IMR-90 (cell line): ENCODE results near the gene ACOX1. TPM values are rescaled to one million over a fixed set of nuclear protein-coding genes. Genes with fewer than 3 reads are reported as not detected.

Experiments
- ATAC-seq: fragments of 200-7000 bp; cut with Tn5 transposase; 2 replicates; pipeline ENCODE4 v1.9.1; 2020; ENCODE audit warnings: low read depth, mild to moderate bottlenecking, moderate library complexity
- BruUV-seq: library from RNA; stranded (reverse); fragments of 400-500 nt; replicated peaks from 2 replicates; lab custom pipeline; 2021; lab: Mats Ljungman, UMichigan
- CTCF ChIA-PET: fragments of 300-600 bp; formaldehyde crosslinking; extraction: SDS; loops from one replicate; lab custom pipeline; 2021; ENCODE audit warnings: antibody characterized with exemption; lab: Yijun Ruan, JAX
- POLR2A ChIA-PET: fragments of 300-600 bp; sonication (Branson Sonifier 250); formaldehyde crosslinking; loops from one replicate; lab custom pipeline; 2022; ENCODE audit warnings: antibody characterized with exemption; ENCODE audit not compliant: unreplicated experiment; lab: Charles Lee
- DNase-seq: peaks from one replicate; pipeline ENCODE4 v3.0.0; 2013
- H2AFZ ChIP-seq: replicated peaks from 2 replicates; pipeline ENCODE3; 2013; ENCODE audit warnings: low read length, mild to moderate bottlenecking; ENCODE audit not compliant: poor library complexity
- H2AK5ac ChIP-seq: 2 replicates; pipeline ENCODE4 v1.6.1; 2013; ENCODE audit warnings: low read depth, low read length, inconsistent platforms
- H2AK9ac ChIP-seq: replicated peaks from 2 replicates; pipeline ENCODE3; 2013; ENCODE audit warnings: mild to moderate bottlenecking, low read depth, low read length, moderate library complexity; ENCODE audit not compliant: poor library complexity
- H2BK120ac ChIP-seq: 2 replicates; pipeline ENCODE4 v1.6.1; 2013; ENCODE audit warnings: low read depth, low read length, inconsistent platforms
- H2BK15ac ChIP-seq: 3 replicates; pipeline ENCODE4 v1.6.1; 2013; ENCODE audit warnings: low read depth, low read length, inconsistent platforms
- H2BK20ac ChIP-seq: 2 replicates; pipeline ENCODE4 v1.6.1; 2013; ENCODE audit warnings: low read depth, mild to moderate bottlenecking, inconsistent platforms, low read length, moderate library complexity
- H2BK5ac ChIP-seq: 2 replicates; pipeline ENCODE4 v1.6.1; 2013; ENCODE audit warnings: mild to moderate bottlenecking, low read depth, low read length, inconsistent platforms; ENCODE audit not compliant: poor library complexity, severe bottlenecking
- H3K14ac ChIP-seq: replicated peaks from 2 replicates; pipeline ENCODE4 v1.6.1; 2013; ENCODE audit warnings: low read depth, low read length, inconsistent platforms
- H3K18ac ChIP-seq: 2 replicates; pipeline ENCODE4 v1.6.1; 2013; ENCODE audit warnings: low read depth, low read length, control low read depth
- H3K23ac ChIP-seq: 2 replicates; pipeline ENCODE4 v1.6.1; 2013; ENCODE audit warnings: low read depth, low read length, inconsistent platforms
- H3K27ac ChIP-seq: 2 replicates; pipeline ENCODE4 v1.5.1; 2013; ENCODE audit warnings: mild to moderate bottlenecking, control low read depth, low read length; ENCODE audit not compliant: insufficient read depth
- H3K27me3 ChIP-seq: 2 replicates; pipeline ENCODE4 v1.6.1; 2013; ENCODE audit warnings: low read length; ENCODE audit not compliant: control insufficient read depth, insufficient read depth
- H3K36me3 ChIP-seq: 2 replicates; pipeline ENCODE4 v1.6.1; 2013; ENCODE audit warnings: low read length, mixed read lengths; ENCODE audit not compliant: control insufficient read depth, insufficient read depth
- H3K4ac ChIP-seq: 2 replicates; pipeline ENCODE4 v1.6.1; 2013; ENCODE audit warnings: low read depth, low read length, inconsistent platforms
- H3K4me1 ChIP-seq: 2 replicates; pipeline ENCODE4 v1.6.1; 2013; ENCODE audit warnings: low read length, mixed read lengths; ENCODE audit not compliant: control insufficient read depth, insufficient read depth
- H3K4me2 ChIP-seq: 2 replicates; pipeline ENCODE4 v1.6.1; 2013; ENCODE audit warnings: low read depth, mild to moderate bottlenecking, control low read depth, low read length, moderate library complexity
- H3K4me3 ChIP-seq: 2 replicates; pipeline ENCODE4 v1.5.1; 2013; ENCODE audit warnings: low read depth, mild to moderate bottlenecking, control low read depth, low read length, moderate library complexity; ENCODE audit not compliant: insufficient read depth
- H3K56ac ChIP-seq: 2 replicates; pipeline ENCODE4 v1.6.1; 2013; ENCODE audit warnings: low read length, inconsistent platforms; ENCODE audit not compliant: insufficient read depth; ENCODE audit errors: extremely low read depth
- H3K79me1 ChIP-seq, 2 experiments: 2 replicates each; pipeline ENCODE4 v1.6.1; 2013; ENCODE audit warnings: low read length in 2 of 2, inconsistent platforms in 1 of 2, low read depth in 1 of 2
- H3K9ac ChIP-seq: 2 replicates; pipeline ENCODE4 v1.6.1; 2013; ENCODE audit warnings: low read depth, low read length, control low read depth
- H3K9me1 ChIP-seq: 2 replicates; pipeline ENCODE4 v1.6.1; 2013; ENCODE audit warnings: low read length, inconsistent platforms; ENCODE audit not compliant: insufficient read depth
- H3K9me3 ChIP-seq: 2 replicates; pipeline ENCODE4 v1.6.1; 2013; ENCODE audit warnings: low read length; ENCODE audit not compliant: control insufficient read depth, insufficient read depth
- H4K20me1 ChIP-seq: 2 replicates; pipeline ENCODE4 v1.6.1; 2013; ENCODE audit warnings: low read length, inconsistent platforms; ENCODE audit not compliant: insufficient read depth
- H4K5ac ChIP-seq: 2 replicates; pipeline ENCODE4 v1.6.1; 2013; ENCODE audit warnings: mild to moderate bottlenecking, low read depth, low read length, control low read depth
- H4K8ac ChIP-seq, 2 experiments: 2 replicates each; pipeline ENCODE4 v1.6.1; 2013; ENCODE audit warnings: low read depth in 2 of 2, low read length in 2 of 2, control low read depth in 1 of 2, inconsistent platforms in 1 of 2
- H4K91ac ChIP-seq: 2 replicates; pipeline ENCODE4 v1.6.1; 2013; ENCODE audit warnings: low read depth, low read length, inconsistent platforms; ENCODE audit not compliant: insufficient read depth
- BHLHE40 ChIP-seq: fragments of 150-350 bp; IDR thresholded peaks from 2 replicates; pipeline ENCODE4 v1.6.1; 2016; ENCODE audit warnings: mild to moderate bottlenecking, low read depth, low read length
- CEBPB ChIP-seq: IDR thresholded peaks from 2 replicates; pipeline ENCODE4 v1.6.1; 2012; ENCODE audit warnings: low read depth, low read length, improper control_type of control experiment
- MAFK ChIP-seq: IDR thresholded peaks from 2 replicates; pipeline ENCODE4 v1.6.1; 2012; ENCODE audit warnings: low read depth, low read length, improper control_type of control experiment
- MXI1 ChIP-seq: IDR thresholded peaks from 2 replicates; pipeline ENCODE4 v1.6.1; 2012; ENCODE audit warnings: low read depth, mild to moderate bottlenecking, low read length, moderate library complexity, borderline replicate concordance
- NFE2L2 ChIP-seq: fragments of 150-350 bp; IDR thresholded peaks from 2 replicates; pipeline ENCODE4 v1.6.1; 2016; ENCODE audit warnings: low read depth, mild to moderate bottlenecking, low read length
- POLR2A ChIP-seq: IDR thresholded peaks from 2 replicates; pipeline ENCODE4 v1.6.1; 2012; ENCODE audit warnings: mild to moderate bottlenecking, low read depth, low read length
- RAD21 ChIP-seq: IDR thresholded peaks from 2 replicates; pipeline ENCODE4 v1.6.1; 2012; ENCODE audit warnings: low read length, improper control_type of control experiment
- RCOR1 ChIP-seq: IDR thresholded peaks from 2 replicates; pipeline ENCODE4 v1.6.1; 2012; ENCODE audit warnings: mild to moderate bottlenecking, low read length, improper control_type of control experiment; ENCODE audit not compliant: insufficient replicate concordance
- SMC3 ChIP-seq: fragments of 150-350 bp; IDR thresholded peaks from 2 replicates; pipeline ENCODE4 v1.6.1; 2016; ENCODE audit warnings: low read depth, mild to moderate bottlenecking, antibody characterized with exemption, low read length, moderate library complexity
- WGBS, 2 experiments: methylation state at CpG; one replicate each; pipeline versions ENCODE4 v1.1.5 to v1.1.7; 2013; ENCODE audit warnings: missing lambda C conversion rate in 2 of 2; ENCODE audit not compliant: insufficient read length in 1 of 2; ENCODE audit errors: extremely low coverage in 2 of 2; 5-methylcytosine and 5-hydroxymethylcytosine counted together
- dilution Hi-C: fragments of 300-500 bp; cut with HindIII; formaldehyde crosslinking; loops from one replicate; pipeline ENCODE4 v1.14.3; 2018; ENCODE audit warnings: low sequenced_read_pairs; ENCODE audit not compliant: unreplicated experiment
- in situ Hi-C: fragments of 300-500 bp; cut with MboI; formaldehyde crosslinking; loops from 3 replicates; pipeline ENCODE4 v1.14.3; 2019; ENCODE audit warnings: low sequenced_read_pairs, inconsistent platforms, mixed read lengths
- intact Hi-C: fragments of 100-400 bp; cut with micrococcal nuclease; formaldehyde crosslinking; loops from 2 replicates; pipeline ENCODE4 v1.10.0; 2022
- polyA plus RNA-seq, 3 experiments: library from polyadenylated mRNA; depleted of rRNA; stranded (reverse); fragments of >200 nt; gene quantifications; 2 replicates each; pipeline ENCODE4 v1.2.3, GENCODE V29; 2012; ENCODE audit warnings: low replicate concordance in 1 of 3
- total RNA-seq: library from RNA; depleted of rRNA; stranded (reverse); fragments of >200 nt; gene quantifications from 2 replicates; pipeline ENCODE4 v1.2.3, GENCODE V29; 2012
- TF ChIP-seq, protein P1 (sequence below): conservative IDR thresholded peaks from 2 replicates; pipeline ENCODE4 v1.5.1; 2012; ENCODE audit warnings: mild to moderate bottlenecking, low read depth, low read length, improper control_type of control experiment

The ACOX1 gene
- total and polyA plus RNA-seq, 2 of the 4 experiments (the other 2 are of a cell fraction): 16.1 to 94.8 TPM

- Histone ChIP-seq H2BK15ac (no peak overlapping the region), H3K27me3 (no peaks in the 10 kb centered on the region), H3K14ac (no peak overlapping the region), H3K79me1 (peaks cover 16 to 41% of the 10 kb centered on the region in 2 experiments), H3K56ac (no peak overlapping the region), H4K5ac (no peak overlapping the region), H3K23ac (no peak overlapping the region), H3K4me2 (no peak overlapping the region), H3K4me3 (no peak overlapping the region), H2BK20ac (no peak overlapping the region), H2AK9ac (no peak overlapping the region), H3K9ac (no peak overlapping the region), H4K8ac (no peak overlapping the region), H3K9me3 (no peaks in the 10 kb centered on the region), H4K91ac (no peak overlapping the region), H3K9me1 (peaks cover 9% of the 10 kb centered on the region; the same call in 1 of the 2 replicates), H2AFZ (no peak overlapping the region), H3K18ac (no peak overlapping the region), H3K4me1 (peaks cover 7% of the 10 kb centered on the region; the same call in 1 of the 2 replicates), H2BK5ac (no peak overlapping the region), H4K20me1 (no peaks in the 10 kb centered on the region), H3K27ac (no peak overlapping the region), H3K4ac (no peak overlapping the region), H2AK5ac (no peak overlapping the region; the same call in 1 of the 2 replicates), H2BK120ac (no peak overlapping the region), H3K36me3 (peaks cover 30% of the 10 kb centered on the region)
- CTCF ChIA-PET: no interaction called here
- intact Hi-C loops (no loop called here), in situ Hi-C loops (no loop called here), dilution Hi-C loops (no loop called here)
- DNase-seq (no peak), ATAC-seq (no peak)
- POLR2A ChIA-PET: no interaction called here
- no TSS peak for BruUV-seq
- TF ChIP-seq BHLHE40 (no peak), CEBPB (no peak), MAFK (no peak), RCOR1 (no peak), RAD21 (no peak), MXI1 (no peak), POLR2A (no peak), SMC3 (no peak), NFE2L2 (no peak)
- TF ChIP-seq, protein P1, sequence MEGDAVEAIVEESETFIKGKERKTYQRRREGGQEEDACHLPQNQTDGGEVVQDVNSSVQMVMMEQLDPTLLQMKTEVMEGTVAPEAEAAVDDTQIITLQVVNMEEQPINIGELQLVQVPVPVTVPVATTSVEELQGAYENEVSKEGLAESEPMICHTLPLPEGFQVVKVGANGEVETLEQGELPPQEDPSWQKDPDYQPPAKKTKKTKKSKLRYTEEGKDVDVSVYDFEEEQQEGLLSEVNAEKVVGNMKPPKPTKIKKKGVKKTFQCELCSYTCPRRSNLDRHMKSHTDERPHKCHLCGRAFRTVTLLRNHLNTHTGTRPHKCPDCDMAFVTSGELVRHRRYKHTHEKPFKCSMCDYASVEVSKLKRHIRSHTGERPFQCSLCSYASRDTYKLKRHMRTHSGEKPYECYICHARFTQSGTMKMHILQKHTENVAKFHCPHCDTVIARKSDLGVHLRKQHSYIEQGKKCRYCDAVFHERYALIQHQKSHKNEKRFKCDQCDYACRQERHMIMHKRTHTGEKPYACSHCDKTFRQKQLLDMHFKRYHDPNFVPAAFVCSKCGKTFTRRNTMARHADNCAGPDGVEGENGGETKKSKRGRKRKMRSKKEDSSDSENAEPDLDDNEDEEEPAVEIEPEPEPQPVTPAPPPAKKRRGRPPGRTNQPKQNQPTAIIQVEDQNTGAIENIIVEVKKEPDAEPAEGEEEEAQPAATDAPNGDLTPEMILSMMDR: no peak
- WGBS, 2 experiments: 100% methylated on average over 3 of the region's 16 CpGs; no CpG with 5 or more reads in 1 of the 2 experiments
These were observed 80.2 kb downstream of the ACOX1 start for GRCh38 chr17:75898791-75899190.
